Activated T-cell treated with anti-CD3 and anti-CD28 coated beads for 1 hour (primary cell): ENCODE results near the gene DCAKD.

ENCODE experiments used
- DNase-seq: peaks from one replicate; pipeline ENCODE4 v3.0.0-alpha.2; 2020; ENCODE audit warnings: low read depth

DCAKD gene

GRCh38 chr17:45031231-45032173 lies 19.9 kb downstream of the DCAKD start:
- no peak for DNase-seq

GRCh38 chr17:45030733-45031132 lies 20.7 kb downstream of the DCAKD start:
- no peak for DNase-seq

- DNase-seq, result no peak
These were observed 21.5 kb downstream of the DCAKD start for GRCh38 chr17:45029758-45030423.

- DNase-seq, result no peak
These were observed 22.3 kb downstream of the DCAKD start for GRCh38 chr17:45029096-45029495.

GRCh38 chr17:45022655-45023339 lies 28.6 kb downstream of the DCAKD start:
- no peak for DNase-seq

- DNase-seq, result no peak
These were observed 29.2 kb downstream of the DCAKD start for GRCh38 chr17:45022288-45022648.

- DNase-seq, result peak; percentile 59
These were observed 29.7 kb downstream of the DCAKD start for GRCh38 chr17:45021607-45022287.

GRCh38 chr17:45020354-45021138 lies 30.9 kb downstream of the DCAKD start:
- no peak for DNase-seq

GRCh38 chr17:45018848-45019711 lies 32.4 kb downstream of the DCAKD start:
- DNase-seq, result peak; percentile 6

- DNase-seq, result no peak
These were observed 33.0 kb downstream of the DCAKD start for GRCh38 chr17:45018514-45018847.

- no peak for DNase-seq
These were observed 34.6 kb downstream of the DCAKD start for GRCh38 chr17:45016823-45017222.

- DNase-seq, result no peak
These were observed 35.2 kb downstream of the DCAKD start for GRCh38 chr17:45016237-45016636.

- DNase-seq, result no peak
These were observed 38.1 kb downstream of the DCAKD start for GRCh38 chr17:45013021-45013997.

- no peak for DNase-seq
These were observed 39.7 kb downstream of the DCAKD start for GRCh38 chr17:45011767-45012166.

GRCh38 chr17:45009676-45010467 lies 41.6 kb downstream of the DCAKD start:
- no peak for DNase-seq

GRCh38 chr17:45008216-45008615 lies 43.2 kb downstream of the DCAKD start:
- no peak for DNase-seq

GRCh38 chr17:45006927-45007461 lies 44.4 kb downstream of the DCAKD start:
- DNase-seq, result no peak

- DNase-seq, result no peak
These were observed 45.7 kb downstream of the DCAKD start for GRCh38 chr17:45005700-45006099.
